ENCODE results near the gene FTSJ3.
"Not testable (repeated sequence)": the region's sequence is repeated elsewhere in the genome, so short reads cannot be mapped to it uniquely, and the experiment has no call there.

- TF ChIP-seq, protein P1, sequence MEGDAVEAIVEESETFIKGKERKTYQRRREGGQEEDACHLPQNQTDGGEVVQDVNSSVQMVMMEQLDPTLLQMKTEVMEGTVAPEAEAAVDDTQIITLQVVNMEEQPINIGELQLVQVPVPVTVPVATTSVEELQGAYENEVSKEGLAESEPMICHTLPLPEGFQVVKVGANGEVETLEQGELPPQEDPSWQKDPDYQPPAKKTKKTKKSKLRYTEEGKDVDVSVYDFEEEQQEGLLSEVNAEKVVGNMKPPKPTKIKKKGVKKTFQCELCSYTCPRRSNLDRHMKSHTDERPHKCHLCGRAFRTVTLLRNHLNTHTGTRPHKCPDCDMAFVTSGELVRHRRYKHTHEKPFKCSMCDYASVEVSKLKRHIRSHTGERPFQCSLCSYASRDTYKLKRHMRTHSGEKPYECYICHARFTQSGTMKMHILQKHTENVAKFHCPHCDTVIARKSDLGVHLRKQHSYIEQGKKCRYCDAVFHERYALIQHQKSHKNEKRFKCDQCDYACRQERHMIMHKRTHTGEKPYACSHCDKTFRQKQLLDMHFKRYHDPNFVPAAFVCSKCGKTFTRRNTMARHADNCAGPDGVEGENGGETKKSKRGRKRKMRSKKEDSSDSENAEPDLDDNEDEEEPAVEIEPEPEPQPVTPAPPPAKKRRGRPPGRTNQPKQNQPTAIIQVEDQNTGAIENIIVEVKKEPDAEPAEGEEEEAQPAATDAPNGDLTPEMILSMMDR (IDR thresholded peaks at IDR 0.05; ENCODE audit: insufficient read depth, low read length, poor library complexity, severe bottlenecking): not testable (repeated sequence)
- not testable (repeated sequence) for TF ChIP-seq EZH2phosphoT487 (conservative IDR thresholded peaks at IDR 0.05; ENCODE audit: low read length)
These were observed 16.0 kb upstream of the FTSJ3 start for GRCh38 chr17:63843387-63843888.
